H7 (cell line): ENCODE data around the gene MAPK4. TPM values are rescaled to one million over a fixed set of nuclear protein-coding genes. Genes with fewer than 3 reads are reported as not detected.
"Not testable (repeated sequence)": the region's sequence is repeated elsewhere in the genome, so short reads cannot be mapped to it uniquely, and the experiment has no call there.

ENCODE experiments used
- DNase-seq: peaks from one replicate; pipeline ENCODE4 v3.0.0; 2012
- H3K27me3 ChIP-seq: 2 replicates; pipeline ENCODE4 v1.6.0; 2011; ENCODE audit warnings: mild to moderate bottlenecking, low read length; ENCODE audit not compliant: control insufficient read depth, insufficient read depth
- H3K36me3 ChIP-seq: replicated peaks from 2 replicates; pipeline ENCODE4 v1.5.1; 2011; ENCODE audit warnings: low read length; ENCODE audit not compliant: control insufficient read depth, insufficient read depth
- H3K4me3 ChIP-seq: 2 replicates; pipeline ENCODE4 v1.5.1; 2011; ENCODE audit warnings: low read depth, mild to moderate bottlenecking, control low read depth, low read length, moderate library complexity; ENCODE audit not compliant: insufficient read depth
- total RNA-seq: library from RNA; depleted of rRNA; stranded (reverse); fragments of >200 nt; shearing (Covaris generic); gene quantifications from 2 replicates; pipeline ENCODE4 v1.2.3, GENCODE V29; 2014; rRNA removed

MAPK4 gene
- 2.2 and 2.7 TPM in 2 replicates for total RNA-seq

DNA sequence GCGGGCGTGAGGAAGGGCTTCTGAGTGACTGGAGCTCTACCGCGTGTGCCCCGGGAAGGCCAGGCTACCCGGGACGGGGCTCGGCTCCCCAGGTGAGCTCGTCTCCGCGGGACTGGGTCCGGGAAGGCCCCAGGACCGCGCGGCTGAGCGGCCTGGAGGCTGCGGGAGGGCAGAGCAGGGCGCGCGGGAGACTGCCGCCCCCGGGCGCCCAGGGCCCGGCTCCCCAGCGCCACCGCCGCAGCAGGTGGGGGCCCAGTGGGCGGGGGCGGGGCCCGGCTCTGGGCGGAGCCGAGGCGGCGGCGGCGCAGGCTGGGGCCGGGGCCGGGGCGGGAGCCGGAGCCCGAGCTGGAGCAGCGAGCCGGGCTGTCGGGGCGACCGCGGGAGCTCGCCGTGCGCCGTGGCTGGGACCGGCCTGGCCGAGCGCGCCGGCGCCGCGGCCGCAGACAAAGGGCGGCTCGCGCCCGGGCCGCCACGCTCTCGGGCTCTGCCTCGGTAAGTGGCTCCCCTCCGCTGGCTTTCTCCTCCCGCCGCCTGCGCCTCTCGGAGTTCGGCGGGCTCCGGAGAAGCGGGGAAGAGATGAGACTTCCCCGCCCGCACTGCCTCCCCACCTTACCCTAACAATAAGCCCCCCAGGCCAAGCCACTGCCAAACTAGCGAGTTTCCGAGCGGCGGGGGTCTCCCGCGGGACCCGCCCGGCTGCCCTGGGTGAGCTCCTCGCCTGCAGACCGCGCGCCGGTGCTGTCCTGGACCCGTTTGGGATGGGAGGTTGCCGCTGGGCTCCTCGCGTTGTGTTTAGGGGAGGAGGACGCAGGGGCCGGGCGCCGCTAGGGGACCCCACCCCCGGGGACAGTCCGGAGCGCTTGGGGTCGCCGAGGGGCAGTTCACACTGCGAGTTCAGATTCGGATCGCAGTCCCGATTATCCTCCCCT, at the start of gene MAPK4:
MAPK4 (plus strand) TSS at position 336 of the 929 bp plus-strand sequence. CDS start 103,872 bp downstream, outside the sequence.
- DNase-seq = peak; percentile 89
- no peaks in the 10 kb centered on the region for H3K36me3 ChIP-seq
- H3K27me3 ChIP-seq = peaks cover 67% of the 10 kb centered on the region
- peak within 1 kb of the TSS; percentile 56 for H3K4me3 ChIP-seq

DNA sequence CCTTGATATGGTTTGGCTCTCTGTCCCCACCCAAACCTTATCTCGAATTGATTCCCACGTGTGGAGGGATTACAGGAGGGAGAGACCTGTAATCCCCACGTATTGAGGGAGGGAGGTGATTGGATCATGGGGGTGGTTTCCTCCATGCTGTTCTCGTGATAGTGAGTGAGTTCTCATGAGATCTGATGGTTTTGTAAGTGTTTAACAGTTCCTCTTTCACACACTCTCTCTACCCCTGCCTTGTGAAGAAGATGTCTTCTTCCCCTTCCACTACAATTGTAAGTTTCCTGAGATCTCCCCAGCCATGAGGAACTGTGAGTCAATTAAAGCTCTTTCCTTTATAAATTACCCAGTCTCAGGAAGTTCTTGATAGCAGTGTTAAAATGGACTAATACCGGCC, 42.6 kb upstream of the MAPK4 start:
- not testable (repeated sequence) for H3K27me3 ChIP-seq, H3K4me3 ChIP-seq, H3K36me3 ChIP-seq, DNase-seq

DNA sequence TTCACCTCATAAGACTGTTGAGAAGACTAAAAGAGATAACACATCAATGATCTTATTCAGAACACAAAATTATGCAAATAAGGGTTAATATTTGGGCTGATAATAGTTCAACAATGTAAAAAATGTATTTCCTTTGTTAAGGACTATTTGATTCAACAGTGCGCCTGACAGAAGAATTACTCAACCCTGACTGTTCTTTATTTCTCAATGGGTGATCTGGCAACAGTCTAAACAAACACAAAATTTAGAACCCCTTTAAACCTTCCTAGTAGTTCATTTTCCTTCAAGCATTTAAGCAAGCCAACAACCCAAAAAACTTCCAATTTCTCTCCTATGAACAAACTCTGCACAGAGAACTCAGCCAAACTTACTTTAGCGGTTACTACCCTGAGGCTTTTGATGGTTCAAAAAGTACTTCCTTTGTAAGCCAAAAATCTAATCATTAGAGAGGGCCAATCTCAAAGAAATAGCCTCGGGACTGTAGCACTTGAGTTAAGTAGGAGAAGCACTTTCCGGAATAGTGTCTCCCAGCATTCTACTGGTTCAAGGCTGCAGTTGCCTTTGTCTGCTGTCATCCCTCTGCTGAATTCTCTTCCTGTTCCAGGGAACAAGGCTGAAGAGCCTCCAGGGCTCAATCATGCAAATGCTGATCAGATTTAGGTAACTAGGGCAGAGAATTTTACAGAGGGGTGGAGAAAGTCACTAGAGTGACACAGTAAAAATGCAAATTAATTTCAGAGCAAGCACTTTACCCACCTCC, 40.9 kb upstream of the MAPK4 start:
- Histone ChIP-seq H3K27me3 (no peaks in the 10 kb centered on the region), H3K36me3 (no peaks in the 10 kb centered on the region), H3K4me3 (no peak overlapping the region)
- DNase-seq = no peak

DNA sequence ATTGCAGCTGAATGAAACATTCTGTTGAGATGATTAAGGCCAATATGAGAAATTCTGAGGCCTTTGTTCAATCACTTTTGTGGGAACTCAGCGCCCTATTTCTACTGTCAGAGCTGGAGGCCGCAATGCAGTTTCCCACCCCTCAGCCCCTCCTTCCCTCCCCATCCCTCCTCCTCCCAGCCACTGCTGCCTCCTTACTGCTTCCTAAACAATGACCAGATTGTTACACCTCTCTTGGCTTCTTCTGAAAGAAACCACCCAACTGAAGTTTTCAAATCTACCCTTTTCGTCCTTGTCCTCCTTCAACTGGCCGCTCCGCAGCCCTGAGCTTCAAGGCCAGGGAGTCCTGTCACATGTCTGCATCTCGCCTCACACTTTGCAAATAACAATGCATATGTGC, 36.7 kb upstream of the MAPK4 start:
- no peak for DNase-seq
- H3K4me3 ChIP-seq = no peak overlapping the region
- no peaks in the 10 kb centered on the region for H3K27me3 ChIP-seq
- H3K36me3 ChIP-seq = no peaks in the 10 kb centered on the region

DNA sequence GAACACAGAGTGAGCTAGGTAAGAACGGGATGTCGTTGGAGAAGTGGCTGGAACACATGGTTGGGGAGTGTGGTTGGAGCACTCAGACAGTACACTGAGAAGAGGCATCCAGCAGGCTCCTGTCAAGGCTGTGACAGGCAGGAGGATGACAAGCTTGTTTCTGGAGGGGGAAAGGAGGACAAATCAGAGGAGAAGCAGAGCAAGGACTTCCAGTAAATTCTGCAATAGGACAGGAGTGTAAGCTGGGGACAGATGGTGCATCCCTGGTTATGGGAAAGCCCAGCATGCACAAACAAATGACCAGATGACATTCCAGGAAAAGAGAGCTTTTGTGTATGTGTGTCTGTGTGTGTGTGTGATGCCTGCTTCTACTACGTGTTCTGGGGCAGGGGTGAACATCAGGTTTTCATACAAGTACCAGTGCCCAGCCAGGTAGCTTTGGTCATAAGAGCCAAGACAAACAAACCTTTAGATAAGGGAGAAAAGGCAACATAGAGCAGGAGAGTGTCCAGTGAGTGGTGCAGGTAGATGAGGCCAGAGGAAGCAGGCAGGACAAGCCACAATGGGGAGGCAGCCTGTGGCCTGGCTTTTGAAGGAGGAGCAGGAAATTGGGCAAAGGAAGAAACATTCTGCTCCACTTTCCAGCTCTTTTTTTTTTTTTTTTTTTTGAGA, 32.1 kb upstream of the MAPK4 start:
- DNase-seq = no peak
- no peaks in the 10 kb centered on the region for H3K36me3 ChIP-seq
- no peak overlapping the region for H3K4me3 ChIP-seq
- H3K27me3 ChIP-seq = no peaks in the 10 kb centered on the region

DNA sequence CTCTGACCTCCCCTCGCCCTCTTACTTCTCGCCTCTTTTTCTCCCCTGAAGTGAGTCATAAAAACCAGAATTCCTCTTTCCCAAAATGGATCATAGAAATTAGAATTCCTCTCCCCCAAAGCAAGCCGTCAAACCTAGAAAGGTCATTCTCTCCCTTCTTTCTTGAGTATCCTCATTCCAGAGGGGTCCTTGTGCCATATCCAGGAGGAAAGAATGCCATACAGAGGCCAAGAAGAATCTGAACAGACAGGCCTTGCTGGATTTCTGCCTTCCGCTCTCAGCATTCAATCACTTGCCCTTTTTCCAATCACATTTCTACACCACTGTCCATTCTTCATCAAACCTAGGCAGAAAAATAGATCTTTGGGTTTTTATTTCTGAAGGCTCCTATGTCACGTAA, 31.1 kb upstream of the MAPK4 start:
- no peaks in the 10 kb centered on the region for H3K27me3 ChIP-seq
- no peaks in the 10 kb centered on the region for H3K36me3 ChIP-seq
- no peak overlapping the region for H3K4me3 ChIP-seq
- DNase-seq = no peak

DNA sequence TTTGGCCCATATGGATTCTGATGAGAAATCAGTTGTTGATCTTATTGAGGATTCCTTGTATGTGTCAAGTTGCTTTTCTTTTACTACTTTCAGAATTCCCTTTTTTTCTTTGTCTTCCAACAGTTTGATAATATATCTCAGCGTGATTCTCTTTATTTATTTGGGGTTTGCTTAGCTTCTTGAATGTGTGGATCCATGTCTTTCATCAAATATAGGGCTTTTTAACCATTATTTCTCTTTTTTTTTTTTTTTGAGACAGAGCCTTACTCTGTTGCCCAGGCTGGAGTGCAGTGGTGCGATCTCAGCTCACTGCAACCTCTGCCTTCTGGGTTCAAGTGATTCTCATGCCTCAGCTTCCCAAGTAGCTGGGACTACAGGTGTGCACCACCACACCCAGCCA, 26.1 kb upstream of the MAPK4 start:
- not testable (repeated sequence) for DNase-seq, H3K36me3 ChIP-seq

DNA sequence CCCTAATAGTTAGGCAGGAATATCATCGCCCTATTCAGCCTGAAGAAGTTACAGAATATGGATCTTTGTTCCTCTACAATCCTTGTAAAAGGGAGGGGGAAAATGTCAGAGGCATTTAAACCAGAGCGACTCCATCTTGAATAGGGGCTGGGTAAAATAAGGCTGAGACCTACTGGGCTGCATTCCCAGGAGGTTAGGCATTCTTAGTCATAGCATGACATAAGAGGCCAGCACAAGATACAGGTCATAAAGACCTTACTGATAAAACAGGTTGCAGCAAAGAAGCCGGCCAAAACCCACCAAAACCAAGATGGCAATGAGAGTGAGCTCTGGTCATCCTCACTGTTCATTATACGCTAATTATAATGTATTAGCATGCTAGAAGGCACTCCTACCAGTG, 15.4 kb upstream of the MAPK4 start:
- not testable (repeated sequence) for DNase-seq, H3K36me3 ChIP-seq, H3K27me3 ChIP-seq, H3K4me3 ChIP-seq

More for the DNA sequence above, 26.1 kb upstream of the MAPK4 start:
- not testable (repeated sequence) for H3K27me3 ChIP-seq, H3K4me3 ChIP-seq

DNA sequence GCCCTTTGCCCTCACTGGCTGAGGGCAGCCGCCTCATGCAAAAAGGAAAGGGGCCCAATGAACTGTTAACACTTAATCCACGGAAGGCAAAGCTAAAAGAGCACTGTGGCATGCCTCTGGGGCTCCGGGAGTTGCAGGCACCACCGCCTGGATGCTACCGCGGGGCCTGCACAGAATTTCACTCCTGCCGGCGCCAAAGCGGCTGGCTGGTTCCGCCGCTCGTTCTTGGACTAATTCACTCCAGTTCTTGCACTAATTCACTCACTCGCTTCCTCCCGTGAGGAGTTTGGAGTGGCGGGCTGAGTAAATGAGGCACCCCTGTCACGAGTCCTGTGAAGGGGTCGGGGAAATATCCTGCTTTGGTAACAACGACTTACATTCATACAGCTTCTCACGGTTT, 14.0 kb upstream of the MAPK4 start:
- DNase-seq = no peak
- no peak overlapping the region for H3K4me3 ChIP-seq
- H3K36me3 ChIP-seq = no peaks in the 10 kb centered on the region
- H3K27me3 ChIP-seq = no peaks in the 10 kb centered on the region; the same call in 1 of the 2 replicates

DNA sequence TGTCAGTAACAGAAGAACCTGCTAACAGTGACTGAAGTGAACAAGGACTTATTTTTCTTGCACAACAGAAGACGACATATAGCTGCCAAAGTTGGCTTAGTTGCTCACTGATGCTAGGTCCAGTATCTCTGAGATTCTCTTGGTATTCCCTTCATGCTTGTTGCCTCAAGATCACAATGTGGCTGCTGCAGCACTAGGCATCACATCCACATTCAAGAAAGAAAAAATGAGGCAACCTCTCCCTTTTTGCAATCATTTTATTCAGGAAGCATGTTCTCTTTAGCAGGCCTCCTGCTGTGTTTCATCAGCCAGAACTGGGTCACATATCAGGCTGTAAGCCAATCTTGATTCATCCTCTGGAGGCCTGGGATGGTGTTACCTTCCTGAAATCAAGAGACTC, 11.7 kb upstream of the MAPK4 start:
- H3K36me3 ChIP-seq = no peaks in the 10 kb centered on the region
- H3K4me3 ChIP-seq = no peak overlapping the region
- H3K27me3 ChIP-seq = no peaks in the 10 kb centered on the region; the same call in 1 of the 2 replicates
- DNase-seq = no peak

DNA sequence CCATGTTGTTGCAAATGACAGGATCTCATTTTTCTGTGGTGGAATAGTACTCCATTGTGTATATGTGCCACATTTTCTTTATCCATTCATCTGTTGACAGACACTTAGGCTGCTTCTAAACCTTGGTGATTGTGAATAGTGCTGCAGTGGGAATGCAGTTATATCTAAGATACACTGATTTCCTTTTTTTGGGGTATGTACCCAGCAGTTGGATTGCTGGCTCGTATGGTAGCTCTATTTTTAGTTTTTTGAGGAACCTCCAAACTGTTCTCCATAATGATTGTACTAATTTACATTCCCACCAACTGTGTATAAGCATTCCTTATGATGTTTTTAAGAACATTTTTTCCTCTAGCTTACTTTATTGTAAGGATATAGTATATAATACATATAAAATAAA, 8.2 kb upstream of the MAPK4 start:
- not testable (repeated sequence) for H3K27me3 ChIP-seq, H3K4me3 ChIP-seq, H3K36me3 ChIP-seq, DNase-seq

DNA sequence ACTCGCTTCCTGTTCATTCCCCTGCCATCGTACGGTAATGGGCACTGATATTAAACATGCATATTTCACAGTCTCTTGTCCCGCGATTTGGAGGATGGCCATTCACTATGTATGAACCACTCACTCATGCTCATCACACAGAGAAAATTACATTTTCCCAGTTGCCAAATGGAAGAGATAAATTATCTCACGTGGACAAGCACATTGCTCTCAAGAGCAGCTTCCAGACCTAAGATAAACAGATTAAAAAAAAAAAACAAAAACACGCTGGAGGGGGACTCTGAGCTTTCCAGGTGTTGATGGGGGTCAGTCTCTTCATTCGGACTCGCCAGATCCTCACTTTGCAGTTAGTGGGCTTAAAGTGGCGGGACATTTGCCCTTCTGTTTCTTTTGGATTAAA, 1.7 kb upstream of the MAPK4 start:
- Histone ChIP-seq H3K36me3 (no peaks in the 10 kb centered on the region), H3K27me3 (peaks cover 57% of the 10 kb centered on the region), H3K4me3 (no peak overlapping the region)
- DNase-seq = no peak

DNA sequence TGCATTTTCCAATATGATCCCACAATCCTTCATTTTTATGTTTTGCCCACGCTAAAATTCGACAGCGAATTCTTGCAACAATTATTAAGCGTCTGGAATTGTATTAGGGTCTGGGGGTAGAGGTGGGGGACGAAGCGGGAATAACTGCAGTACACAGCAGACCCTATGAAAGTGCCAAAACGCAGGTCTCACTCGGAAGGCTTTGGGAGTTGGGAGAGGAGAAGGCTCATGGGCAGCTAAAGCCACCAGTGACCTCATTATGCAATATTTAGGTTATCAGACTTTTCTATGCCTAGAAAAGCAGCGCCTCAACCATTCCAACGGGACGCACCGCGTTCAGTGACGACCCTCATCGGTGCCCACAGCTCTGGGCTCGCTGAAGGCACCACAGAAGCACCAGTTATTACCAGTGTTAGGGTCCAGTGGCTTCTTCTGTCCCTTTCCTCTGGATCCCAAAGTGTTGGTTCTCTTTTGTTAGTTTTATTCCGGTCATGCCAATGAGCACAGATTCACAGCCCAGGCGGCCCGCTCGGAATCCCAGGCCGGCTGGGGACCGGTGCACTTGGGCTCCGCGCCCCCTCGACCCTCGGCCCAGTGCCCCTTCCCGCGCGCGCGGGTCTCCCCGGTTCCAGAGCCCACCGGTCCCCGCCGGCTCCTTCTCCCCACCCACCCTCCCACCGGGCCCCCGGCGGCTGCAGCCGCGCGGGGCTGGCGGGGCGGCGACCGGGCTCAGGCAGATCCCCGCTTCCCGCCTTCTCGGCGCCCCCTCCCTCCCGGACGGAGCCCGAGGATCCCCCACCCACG, 737 bp upstream of the MAPK4 start:
- Histone ChIP-seq H3K36me3 (no peaks in the 10 kb centered on the region), H3K4me3 (peak overlapping the region; percentile 56), H3K27me3 (peaks cover 64% of the 10 kb centered on the region)
- DNase-seq = no peak
